KOPT-K1 (cell line): ENCODE results near the gene STEAP2.

Source experiments
- H3K27ac ChIP-seq: fragments of 200-600 bp; sonication (generic); 2 replicates; pipeline ENCODE4 v1.5.1; 2016; ENCODE audit warnings: antibody characterized with exemption, mild to moderate bottlenecking, low read depth, low read length; ENCODE audit not compliant: poor library complexity, severe bottlenecking
- H3K36me3 ChIP-seq: fragments of 200-600 bp; sonication (generic); 2 replicates; pipeline ENCODE4 v1.5.1; 2017; ENCODE audit warnings: antibody characterized with exemption, mild to moderate bottlenecking, low read length, moderate library complexity; ENCODE audit not compliant: insufficient read depth
- H3K9me3 ChIP-seq: fragments of 200-600 bp; sonication (generic); 2 replicates; pipeline ENCODE4 v1.5.1; 2017; ENCODE audit warnings: antibody characterized with exemption, low read length, mild to moderate bottlenecking; ENCODE audit not compliant: insufficient read depth, poor library complexity, severe bottlenecking

STEAP2 gene

GRCh38 chr7:90266808-90267207 lies 55.3 kb downstream of the STEAP2 start:
- no peaks in the 10 kb centered on the region for H3K9me3 ChIP-seq
- no peaks in the 10 kb centered on the region for H3K36me3 ChIP-seq
- no peak overlapping the region for H3K27ac ChIP-seq

DNA sequence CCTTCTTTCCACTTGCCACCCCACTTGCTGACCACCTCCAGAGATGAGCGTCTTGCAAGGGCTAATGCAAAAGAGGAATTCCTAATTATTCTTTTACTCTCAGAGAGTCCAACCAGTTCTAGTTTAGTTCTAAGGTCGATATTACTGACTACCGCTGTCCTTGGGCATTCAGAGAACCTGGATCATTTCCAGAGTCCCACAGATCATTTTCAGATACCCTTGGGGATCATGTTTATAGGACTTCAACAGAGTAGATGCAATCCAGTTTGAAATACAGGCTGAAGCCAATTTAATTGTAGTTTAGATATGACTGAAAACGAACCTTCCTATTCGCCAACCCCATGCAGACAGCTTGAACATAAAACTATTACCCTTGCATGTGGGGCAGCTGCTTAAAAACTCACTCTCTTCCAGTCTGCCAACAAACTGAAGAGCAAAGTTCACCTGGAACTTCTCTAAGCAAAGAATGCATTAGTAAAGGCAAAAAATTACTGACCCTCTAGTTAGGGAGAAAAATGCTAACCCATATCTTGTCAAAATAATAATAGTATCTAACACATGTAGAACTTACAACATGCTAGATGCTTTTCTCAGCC lies 55.8 kb downstream of the STEAP2 start:
- H3K36me3 ChIP-seq: no peaks in the 10 kb centered on the region
- no peak overlapping the region for H3K27ac ChIP-seq
- H3K9me3 ChIP-seq: no peaks in the 10 kb centered on the region

DNA sequence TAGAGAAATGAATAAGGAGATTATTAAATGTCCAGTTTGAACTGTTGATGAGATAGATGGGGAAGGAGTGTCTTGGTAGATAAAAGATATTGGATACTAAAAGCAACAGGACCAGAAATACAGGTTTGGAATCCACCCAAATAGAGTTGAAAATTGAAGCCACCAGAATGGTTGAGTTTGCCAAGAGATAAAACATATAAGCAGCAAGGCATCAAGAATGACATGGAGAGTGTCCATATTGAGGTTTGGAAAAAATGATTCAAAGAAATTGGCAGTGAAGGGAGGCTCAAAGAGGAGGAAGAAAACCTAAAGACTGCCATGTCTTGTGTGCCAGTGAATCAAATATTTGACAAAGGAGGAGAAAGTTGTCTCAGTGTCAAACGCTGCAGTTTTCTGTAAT lies 57.6 kb downstream of the STEAP2 start:
- no peak overlapping the region for H3K27ac ChIP-seq
- no peaks in the 10 kb centered on the region for H3K36me3 ChIP-seq
- H3K9me3 ChIP-seq: no peaks in the 10 kb centered on the region

DNA sequence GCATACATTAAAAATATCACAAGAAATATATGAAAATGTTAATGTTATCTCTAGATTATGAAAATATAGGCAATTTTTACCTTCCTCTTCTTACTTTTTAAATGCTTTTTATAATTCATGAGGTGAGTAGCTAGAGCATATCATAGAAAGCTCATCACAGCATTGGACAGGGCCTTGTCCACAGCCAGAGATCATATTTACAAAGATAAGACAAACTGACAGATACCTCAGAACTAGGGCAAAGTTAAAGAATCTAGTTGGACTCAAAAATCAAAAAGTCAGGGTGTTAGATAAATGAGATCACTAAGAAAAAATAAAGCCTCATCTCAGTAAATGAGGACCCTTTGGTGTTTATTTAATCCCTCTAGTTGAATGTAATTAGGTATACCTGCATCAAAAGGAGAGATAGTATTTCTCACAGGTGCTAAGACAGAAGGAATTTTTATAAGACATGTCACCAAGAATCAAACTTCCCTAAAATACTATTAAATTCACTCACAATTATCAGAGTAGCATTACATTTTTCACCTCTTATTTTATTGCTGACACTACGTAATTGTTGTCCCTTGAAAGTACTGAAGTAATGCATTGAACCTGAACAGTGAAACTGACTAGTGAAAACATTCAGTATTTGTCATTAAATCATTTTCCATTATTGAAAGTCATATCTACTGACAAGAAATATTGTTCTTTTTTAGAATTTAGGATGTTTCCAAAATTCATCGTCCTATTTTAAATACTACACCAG lies 59.1 kb downstream of the STEAP2 start:
- Histone ChIP-seq H3K9me3 (no peaks in the 10 kb centered on the region), H3K36me3 (no peaks in the 10 kb centered on the region), H3K27ac (no peak overlapping the region)

DNA sequence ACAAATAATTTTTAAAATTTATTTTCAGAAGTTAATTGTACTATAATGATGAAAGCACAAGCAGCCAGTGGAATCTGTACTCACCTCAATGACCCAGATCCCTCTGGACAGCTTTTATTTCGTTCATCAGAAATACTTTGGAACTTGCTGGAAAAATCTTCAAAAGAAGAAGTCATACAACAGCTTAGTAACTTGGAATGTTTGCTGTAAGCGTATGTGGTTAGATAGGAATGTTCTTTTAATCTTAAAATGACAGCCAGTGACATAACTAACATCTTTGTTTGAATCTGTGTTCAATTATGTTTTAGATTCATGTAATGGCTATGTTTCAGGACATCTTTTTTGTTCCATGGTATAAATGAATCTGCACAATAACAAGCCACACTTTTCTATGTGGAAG lies 60.2 kb downstream of the STEAP2 start:
- no peak overlapping the region for H3K27ac ChIP-seq
- no peaks in the 10 kb centered on the region for H3K9me3 ChIP-seq
- no peaks in the 10 kb centered on the region for H3K36me3 ChIP-seq

GRCh38 chr7:90272242-90272641 lies 60.7 kb downstream of the STEAP2 start:
- H3K27ac ChIP-seq: no peak overlapping the region
- H3K9me3 ChIP-seq: no peaks in the 10 kb centered on the region
- H3K36me3 ChIP-seq: no peaks in the 10 kb centered on the region

DNA sequence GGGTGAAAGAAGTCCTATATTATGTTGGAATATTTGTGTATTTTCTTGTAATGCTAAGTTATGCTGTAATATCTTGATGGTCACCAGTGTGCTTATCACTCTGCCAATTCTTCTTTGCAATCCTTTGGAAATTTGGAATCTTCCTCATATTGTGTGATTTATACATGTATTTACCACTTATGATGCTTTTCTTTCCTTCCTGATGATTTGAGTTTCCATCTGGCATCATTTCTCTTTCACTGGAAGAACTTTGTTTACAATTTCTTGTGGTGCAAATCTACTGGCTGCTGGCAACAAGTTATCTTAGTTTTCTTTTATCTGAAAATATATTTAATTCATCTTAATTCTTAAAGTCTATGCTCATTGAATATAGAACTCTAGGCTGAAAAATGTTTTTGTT lies 62.6 kb downstream of the STEAP2 start:
- Histone ChIP-seq H3K9me3 (no peaks in the 10 kb centered on the region), H3K36me3 (no peaks in the 10 kb centered on the region), H3K27ac (no peak overlapping the region)

DNA sequence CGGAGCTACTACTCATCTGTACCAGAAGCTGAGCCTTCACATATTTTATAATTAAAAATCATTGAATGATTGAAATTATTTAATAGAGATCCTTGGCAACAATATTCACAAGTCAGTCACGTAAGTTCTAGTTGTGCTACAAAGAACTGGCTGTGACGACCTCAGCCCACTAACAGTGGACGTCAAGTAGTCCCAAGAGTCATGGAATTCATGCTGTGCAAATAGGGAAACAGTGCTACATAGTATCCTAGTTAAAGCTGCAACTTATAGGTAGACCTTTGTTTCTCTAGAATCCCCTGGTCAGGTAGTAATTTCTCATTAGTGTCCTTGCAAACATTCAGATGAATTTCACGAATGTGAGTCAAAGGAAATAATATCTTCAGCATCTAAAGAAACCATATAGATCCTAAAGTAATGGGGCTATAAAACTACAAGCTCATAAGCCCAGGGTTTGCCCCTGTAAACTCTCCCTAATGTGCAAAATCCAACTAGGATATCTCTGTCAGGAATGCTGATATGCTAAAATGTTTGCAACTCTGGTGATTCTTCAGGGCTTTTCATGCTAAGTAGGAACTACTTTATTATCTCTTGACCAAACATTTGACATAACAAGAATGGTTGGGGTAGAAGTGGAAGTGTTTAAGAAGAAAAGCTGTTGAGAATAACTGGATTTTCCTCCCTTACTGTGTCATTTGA lies 64.6 kb downstream of the STEAP2 start:
- Histone ChIP-seq H3K9me3 (no peaks in the 10 kb centered on the region), H3K27ac (no peak overlapping the region), H3K36me3 (no peaks in the 10 kb centered on the region)
